ENCODE results near the gene AKAP14. TPM values are rescaled to one million over a fixed set of nuclear protein-coding genes. Genes with fewer than 3 reads are reported as not detected.

AKAP14 gene
- total and polyA plus RNA-seq, 4 donors: not detected

DNA sequence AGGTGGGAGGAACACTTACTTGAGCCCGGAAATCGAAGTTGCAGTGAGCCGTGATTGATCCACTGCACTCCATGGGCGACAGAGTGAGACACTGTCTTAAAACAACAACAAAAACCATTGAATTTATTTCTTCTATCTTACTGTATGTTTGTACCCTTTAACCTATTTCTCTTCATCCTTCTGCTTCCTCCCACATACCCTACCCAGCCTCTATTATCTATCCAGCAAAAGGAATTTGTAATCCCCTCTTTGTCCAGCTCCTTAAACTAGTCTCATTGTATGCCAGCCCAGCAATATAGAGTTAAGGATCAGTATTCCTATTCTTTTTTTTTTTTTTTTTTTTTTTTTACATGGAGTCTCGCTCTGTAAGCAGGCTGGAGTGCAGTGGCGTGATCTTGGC is 49.8 kb downstream of the AKAP14 start:
- peaks cover 3 to 18% (median 9%) of the 10 kb centered on the region in 4 donors for H3K4me1 ChIP-seq (ENCODE audit: control insufficient read depth in 4 of 4, insufficient read depth in 4 of 4, low read length in 3 of 4)
- H3K36me3 ChIP-seq (ENCODE audit: control insufficient read depth in 4 of 4, insufficient read depth in 3 of 4, low read depth in 1 of 4, low read length in 3 of 4): no peaks in the 10 kb centered on the region
- H3K9me3 ChIP-seq (ENCODE audit: control insufficient read depth in 4 of 4, low read length in 3 of 4): no peaks in the 10 kb centered on the region
- no peak overlapping the region for H3K9ac ChIP-seq (ENCODE audit: low read depth in 1 of 2, low read length in 2 of 2)
- 77% methylated on average over 6 of the region's 6 CpGs for WGBS
- no peak for TF ChIP-seq SP1 (IDR thresholded peaks at IDR 0.05)
- TF ChIP-seq, protein P1, sequence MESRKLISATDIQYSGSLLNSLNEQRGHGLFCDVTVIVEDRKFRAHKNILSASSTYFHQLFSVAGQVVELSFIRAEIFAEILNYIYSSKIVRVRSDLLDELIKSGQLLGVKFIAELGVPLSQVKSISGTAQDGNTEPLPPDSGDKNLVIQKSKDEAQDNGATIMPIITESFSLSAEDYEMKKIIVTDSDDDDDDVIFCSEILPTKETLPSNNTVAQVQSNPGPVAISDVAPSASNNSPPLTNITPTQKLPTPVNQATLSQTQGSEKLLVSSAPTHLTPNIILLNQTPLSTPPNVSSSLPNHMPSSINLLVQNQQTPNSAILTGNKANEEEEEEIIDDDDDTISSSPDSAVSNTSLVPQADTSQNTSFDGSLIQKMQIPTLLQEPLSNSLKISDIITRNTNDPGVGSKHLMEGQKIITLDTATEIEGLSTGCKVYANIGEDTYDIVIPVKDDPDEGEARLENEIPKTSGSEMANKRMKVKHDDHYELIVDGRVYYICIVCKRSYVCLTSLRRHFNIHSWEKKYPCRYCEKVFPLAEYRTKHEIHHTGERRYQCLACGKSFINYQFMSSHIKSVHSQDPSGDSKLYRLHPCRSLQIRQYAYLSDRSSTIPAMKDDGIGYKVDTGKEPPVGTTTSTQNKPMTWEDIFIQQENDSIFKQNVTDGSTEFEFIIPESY (IDR thresholded peaks at IDR 0.05): no peak
- TF ChIP-seq, protein P2, sequence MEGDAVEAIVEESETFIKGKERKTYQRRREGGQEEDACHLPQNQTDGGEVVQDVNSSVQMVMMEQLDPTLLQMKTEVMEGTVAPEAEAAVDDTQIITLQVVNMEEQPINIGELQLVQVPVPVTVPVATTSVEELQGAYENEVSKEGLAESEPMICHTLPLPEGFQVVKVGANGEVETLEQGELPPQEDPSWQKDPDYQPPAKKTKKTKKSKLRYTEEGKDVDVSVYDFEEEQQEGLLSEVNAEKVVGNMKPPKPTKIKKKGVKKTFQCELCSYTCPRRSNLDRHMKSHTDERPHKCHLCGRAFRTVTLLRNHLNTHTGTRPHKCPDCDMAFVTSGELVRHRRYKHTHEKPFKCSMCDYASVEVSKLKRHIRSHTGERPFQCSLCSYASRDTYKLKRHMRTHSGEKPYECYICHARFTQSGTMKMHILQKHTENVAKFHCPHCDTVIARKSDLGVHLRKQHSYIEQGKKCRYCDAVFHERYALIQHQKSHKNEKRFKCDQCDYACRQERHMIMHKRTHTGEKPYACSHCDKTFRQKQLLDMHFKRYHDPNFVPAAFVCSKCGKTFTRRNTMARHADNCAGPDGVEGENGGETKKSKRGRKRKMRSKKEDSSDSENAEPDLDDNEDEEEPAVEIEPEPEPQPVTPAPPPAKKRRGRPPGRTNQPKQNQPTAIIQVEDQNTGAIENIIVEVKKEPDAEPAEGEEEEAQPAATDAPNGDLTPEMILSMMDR (IDR thresholded peaks at IDR 0.05; ENCODE audit: low read depth, low read length, missing input control): no peak
- no peak for TF ChIP-seq GABPA (IDR thresholded peaks at IDR 0.05 in 1 of 2, conservative IDR thresholded peaks at IDR 0.05 in 1 of 2)
- TF ChIP-seq YY1 (IDR thresholded peaks at IDR 0.05): no peak
- no peak for TF ChIP-seq FOXA1 (IDR thresholded peaks at IDR 0.05)
- TF ChIP-seq HNF4A (conservative IDR thresholded peaks at IDR 0.05): no peak
- no peak for TF ChIP-seq HNF4G (IDR thresholded peaks at IDR 0.05)
- TF ChIP-seq, protein P3, sequence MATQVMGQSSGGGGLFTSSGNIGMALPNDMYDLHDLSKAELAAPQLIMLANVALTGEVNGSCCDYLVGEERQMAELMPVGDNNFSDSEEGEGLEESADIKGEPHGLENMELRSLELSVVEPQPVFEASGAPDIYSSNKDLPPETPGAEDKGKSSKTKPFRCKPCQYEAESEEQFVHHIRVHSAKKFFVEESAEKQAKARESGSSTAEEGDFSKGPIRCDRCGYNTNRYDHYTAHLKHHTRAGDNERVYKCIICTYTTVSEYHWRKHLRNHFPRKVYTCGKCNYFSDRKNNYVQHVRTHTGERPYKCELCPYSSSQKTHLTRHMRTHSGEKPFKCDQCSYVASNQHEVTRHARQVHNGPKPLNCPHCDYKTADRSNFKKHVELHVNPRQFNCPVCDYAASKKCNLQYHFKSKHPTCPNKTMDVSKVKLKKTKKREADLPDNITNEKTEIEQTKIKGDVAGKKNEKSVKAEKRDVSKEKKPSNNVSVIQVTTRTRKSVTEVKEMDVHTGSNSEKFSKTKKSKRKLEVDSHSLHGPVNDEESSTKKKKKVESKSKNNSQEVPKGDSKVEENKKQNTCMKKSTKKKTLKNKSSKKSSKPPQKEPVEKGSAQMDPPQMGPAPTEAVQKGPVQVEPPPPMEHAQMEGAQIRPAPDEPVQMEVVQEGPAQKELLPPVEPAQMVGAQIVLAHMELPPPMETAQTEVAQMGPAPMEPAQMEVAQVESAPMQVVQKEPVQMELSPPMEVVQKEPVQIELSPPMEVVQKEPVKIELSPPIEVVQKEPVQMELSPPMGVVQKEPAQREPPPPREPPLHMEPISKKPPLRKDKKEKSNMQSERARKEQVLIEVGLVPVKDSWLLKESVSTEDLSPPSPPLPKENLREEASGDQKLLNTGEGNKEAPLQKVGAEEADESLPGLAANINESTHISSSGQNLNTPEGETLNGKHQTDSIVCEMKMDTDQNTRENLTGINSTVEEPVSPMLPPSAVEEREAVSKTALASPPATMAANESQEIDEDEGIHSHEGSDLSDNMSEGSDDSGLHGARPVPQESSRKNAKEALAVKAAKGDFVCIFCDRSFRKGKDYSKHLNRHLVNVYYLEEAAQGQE (IDR thresholded peaks at IDR 0.05): no peak
- no peak for TF ChIP-seq JUND (IDR thresholded peaks at IDR 0.05)
- DNase-seq (ENCODE audit: low spot score): no peak
- H3K27me3 ChIP-seq (ENCODE audit: control insufficient read depth in 4 of 4, insufficient read depth in 4 of 4, low read length in 3 of 4): no peaks in the 10 kb centered on the region
- H3K27ac ChIP-seq (ENCODE audit: low read depth in 1 of 2, low read length in 2 of 2): no peak overlapping the region
- H3K4me3 ChIP-seq (ENCODE audit: low read depth in 1 of 3, low read length in 3 of 3): no peak overlapping the region

DNA sequence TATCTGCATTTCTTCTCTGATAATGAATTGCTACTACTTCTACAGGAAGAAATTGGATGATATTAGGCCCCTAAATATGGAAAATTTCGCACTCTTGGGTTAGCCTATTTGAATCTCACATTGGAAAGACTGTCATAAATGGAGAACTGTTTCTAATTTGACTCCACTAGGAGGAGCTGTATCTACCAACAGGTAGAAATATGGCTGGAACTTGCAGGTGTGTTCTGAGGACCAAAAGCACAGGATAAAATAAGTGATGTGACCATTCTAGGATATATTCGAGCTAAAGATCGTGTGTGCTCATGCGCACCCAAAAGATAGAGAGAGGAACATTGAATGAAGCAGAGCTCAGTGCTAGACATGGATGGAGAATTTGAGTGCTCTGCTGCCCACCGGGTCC is 52.7 kb downstream of the AKAP14 start:
- 90% methylated on average over 5 of the region's 5 CpGs for WGBS
- Histone ChIP-seq H3K36me3 (ENCODE audit: control insufficient read depth in 4 of 4, insufficient read depth in 3 of 4, low read depth in 1 of 4, low read length in 3 of 4) (no peaks in the 10 kb centered on the region), H3K9ac (ENCODE audit: low read depth in 1 of 2, low read length in 2 of 2) (no peak overlapping the region), H3K27ac (ENCODE audit: low read depth in 1 of 2, low read length in 2 of 2) (no peak overlapping the region), H3K4me1 (ENCODE audit: control insufficient read depth in 4 of 4, insufficient read depth in 4 of 4, low read length in 3 of 4) (peaks cover 0 to 7% (median 1%) of the 10 kb centered on the region in 4 donors), H3K4me3 (ENCODE audit: low read depth in 1 of 3, low read length in 3 of 3) (no peak overlapping the region), H3K27me3 (ENCODE audit: control insufficient read depth in 4 of 4, insufficient read depth in 4 of 4, low read length in 3 of 4) (no peaks in the 10 kb centered on the region), H3K9me3 (ENCODE audit: control insufficient read depth in 4 of 4, low read length in 3 of 4) (no peaks in the 10 kb centered on the region)
- no peak for DNase-seq (ENCODE audit: low spot score)
- TF ChIP-seq, protein P1 (IDR thresholded peaks at IDR 0.05): no peak
- TF ChIP-seq, protein P4, sequence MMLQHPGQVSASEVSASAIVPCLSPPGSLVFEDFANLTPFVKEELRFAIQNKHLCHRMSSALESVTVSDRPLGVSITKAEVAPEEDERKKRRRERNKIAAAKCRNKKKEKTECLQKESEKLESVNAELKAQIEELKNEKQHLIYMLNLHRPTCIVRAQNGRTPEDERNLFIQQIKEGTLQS (IDR thresholded peaks at IDR 0.05): no peak
- TF ChIP-seq, protein P2 (IDR thresholded peaks at IDR 0.05; ENCODE audit: low read depth, low read length, missing input control): no peak
- TF ChIP-seq, protein P3 (IDR thresholded peaks at IDR 0.05): no peak
- TF ChIP-seq FOXA2 (IDR thresholded peaks at IDR 0.05): no peak
- TF ChIP-seq HNF4A (conservative IDR thresholded peaks at IDR 0.05): no peak
- no peak for TF ChIP-seq TAF1 (conservative IDR thresholded peaks at IDR 0.05)
- no peak for TF ChIP-seq SP1 (IDR thresholded peaks at IDR 0.05)
- no peak for TF ChIP-seq HNF4G (IDR thresholded peaks at IDR 0.05)
- no peak for TF ChIP-seq RXRA (IDR thresholded peaks at IDR 0.05)
